ENCODE results near the gene RRP9.

Gene RRP9

GRCh38 chr3:51966922-51967383 is 25.2 kb upstream of the RRP9 start:
- peaks cover 10% of the 10 kb centered on the region for H3K36me3 ChIP-seq (ENCODE audit: control insufficient read depth, low read length)
- H3K27ac ChIP-seq (ENCODE audit: low read depth, low read length): no peak overlapping the region
- peaks cover 38% of the 10 kb centered on the region for H3K27me3 ChIP-seq (ENCODE audit: control insufficient read depth, low read length)
- H3K4me2 ChIP-seq (ENCODE audit: low read length): peak overlapping the region; percentile 65
- 0 out of 2 replicates have a peak, but pooled peaks cover 11% of the 10 kb centered on the region for H3F3A ChIP-seq (ENCODE audit: control insufficient read depth, insufficient read depth)
- no peaks in the 10 kb centered on the region for H3K79me2 ChIP-seq (ENCODE audit: control insufficient read depth, low read length)
- TF ChIP-seq CTCF (IDR thresholded peaks at IDR 0.05; ENCODE audit: low read depth, low read length, poor library complexity, severe bottlenecking): no peak
- TF ChIP-seq EZH2phosphoT487 (IDR thresholded peaks at IDR 0.05; ENCODE audit: borderline replicate concordance, low read length): no peak
- H3K4me3 ChIP-seq (ENCODE audit: low read length): peak overlapping the region; percentile 68
- no peaks in the 10 kb centered on the region for H3K9me3 ChIP-seq (ENCODE audit: control insufficient read depth, insufficient read depth, low read length)
- H4K20me1 ChIP-seq (ENCODE audit: control insufficient read depth, insufficient read depth, low read depth, low read length): no peaks in the 10 kb centered on the region; the same call in 1 of the 2 replicates
- H3K9me2 ChIP-seq (replicated peaks; ENCODE audit: control insufficient read depth, low read length): no peaks in the 10 kb centered on the region
- peaks cover 15% of the 10 kb centered on the region for H3K4me1 ChIP-seq (ENCODE audit: control insufficient read depth, low read length)

GRCh38 chr3:51966486-51966885 is 24.8 kb upstream of the RRP9 start:
- peak overlapping the region; percentile 68 for H3K4me3 ChIP-seq (ENCODE audit: low read length)
- H4K20me1 ChIP-seq (ENCODE audit: control insufficient read depth, insufficient read depth, low read depth, low read length): no peaks in the 10 kb centered on the region; the same call in 1 of the 2 replicates
- H3K9me2 ChIP-seq (replicated peaks; ENCODE audit: control insufficient read depth, low read length): no peaks in the 10 kb centered on the region
- H3F3A ChIP-seq (ENCODE audit: control insufficient read depth, insufficient read depth): 0 out of 2 replicates have a peak, but pooled peaks cover 11% of the 10 kb centered on the region
- H3K27ac ChIP-seq (ENCODE audit: low read depth, low read length): no peak overlapping the region
- peaks cover 38% of the 10 kb centered on the region for H3K27me3 ChIP-seq (ENCODE audit: control insufficient read depth, low read length)
- H3K4me2 ChIP-seq (ENCODE audit: low read length): peak overlapping the region; percentile 65
- H3K4me1 ChIP-seq (ENCODE audit: control insufficient read depth, low read length): peaks cover 15% of the 10 kb centered on the region
- H3K36me3 ChIP-seq (ENCODE audit: control insufficient read depth, low read length): peaks cover 8% of the 10 kb centered on the region
- TF ChIP-seq EZH2phosphoT487 (IDR thresholded peaks at IDR 0.05; ENCODE audit: borderline replicate concordance, low read length): no peak
- no peak for TF ChIP-seq CTCF (IDR thresholded peaks at IDR 0.05; ENCODE audit: low read depth, low read length, poor library complexity, severe bottlenecking)
- H3K79me2 ChIP-seq (ENCODE audit: control insufficient read depth, low read length): no peaks in the 10 kb centered on the region
- no peaks in the 10 kb centered on the region for H3K9me3 ChIP-seq (ENCODE audit: control insufficient read depth, insufficient read depth, low read length)

GRCh38 chr3:51966016-51966415 is 24.3 kb upstream of the RRP9 start:
- Histone ChIP-seq H3F3A (ENCODE audit: control insufficient read depth, insufficient read depth) (0 out of 2 replicates have a peak, but pooled peaks cover 11% of the 10 kb centered on the region), H3K79me2 (ENCODE audit: control insufficient read depth, low read length) (no peaks in the 10 kb centered on the region), H3K9me2 (replicated peaks; ENCODE audit: control insufficient read depth, low read length) (no peaks in the 10 kb centered on the region), H3K4me1 (ENCODE audit: control insufficient read depth, low read length) (peaks cover 15% of the 10 kb centered on the region), H3K27ac (ENCODE audit: low read depth, low read length) (no peak overlapping the region), H3K4me2 (ENCODE audit: low read length) (no peak overlapping the region), H3K4me3 (ENCODE audit: low read length) (no peak overlapping the region), H3K36me3 (ENCODE audit: control insufficient read depth, low read length) (peaks cover 3% of the 10 kb centered on the region), H3K27me3 (ENCODE audit: control insufficient read depth, low read length) (peaks cover 38% of the 10 kb centered on the region), H4K20me1 (ENCODE audit: control insufficient read depth, insufficient read depth, low read depth, low read length) (no peaks in the 10 kb centered on the region; the same call in 1 of the 2 replicates), H3K9me3 (ENCODE audit: control insufficient read depth, insufficient read depth, low read length) (no peaks in the 10 kb centered on the region)
- no peak for TF ChIP-seq EZH2phosphoT487 (IDR thresholded peaks at IDR 0.05; ENCODE audit: borderline replicate concordance, low read length)
- TF ChIP-seq CTCF (IDR thresholded peaks at IDR 0.05; ENCODE audit: low read depth, low read length, poor library complexity, severe bottlenecking): no peak
